ENCODE results near the gene CYRIA.

GRCh38 chr2:16640867-16641266 is 24.8 kb downstream of the CYRIA start:
- TF ChIP-seq GATA2 (IDR thresholded peaks at IDR 0.05; ENCODE audit: low read depth, low read length) (no peak), GATA3 (IDR thresholded peaks at IDR 0.05; ENCODE audit: low read depth, low read length) (no peak)

Data from SH-SY5Y (cell line).